SK-N-MC (cell line): ENCODE data around the gene MKRN1.
"Not testable (repeated sequence)": the region's sequence is repeated elsewhere in the genome, so short reads cannot be mapped to it uniquely, and the experiment has no call there.

Experiments
- DNase-seq: peaks from one replicate; pipeline ENCODE4 v3.0.0-alpha.2; 2011; ENCODE audit warnings: low read depth, low spot score
- H3K27ac ChIP-seq: fragments of 200-600 bp; sonication (generic); 2 replicates; pipeline ENCODE4 v1.5.1; 2016; ENCODE audit warnings: mixed run types
- H3K36me3 ChIP-seq: fragments of 200-600 bp; sonication (generic); 2 replicates; pipeline ENCODE4 v1.6.1; 2017; ENCODE audit warnings: antibody characterized with exemption, low read length, mixed read lengths; ENCODE audit not compliant: insufficient read depth
- H3K4me3 ChIP-seq: fragments of 200-600 bp; sonication (generic); 2 replicates; pipeline ENCODE4 v1.5.1; 2016
- H3K9ac ChIP-seq: fragments of 200-600 bp; sonication (generic); 2 replicates; pipeline ENCODE4 v1.8.0; 2017; ENCODE audit warnings: mixed run types, mixed read lengths; ENCODE audit not compliant: insufficient read length
- H3K9me3 ChIP-seq: fragments of 200-600 bp; sonication (generic); 2 replicates; pipeline ENCODE4 v1.6.1; 2017; ENCODE audit warnings: low read depth, mild to moderate bottlenecking, antibody characterized with exemption, low read length, moderate library complexity, mixed read lengths
- EZH2 ChIP-seq: fragments of 200-600 bp; sonication (generic); IDR thresholded peaks from one replicate; pipeline ENCODE4 v1.6.1; 2017; ENCODE audit warnings: antibody characterized with exemption
- FOXP2 ChIP-seq: optimal IDR thresholded peaks from 2 replicates; pipeline ENCODE3; 2011; ENCODE audit warnings: mild to moderate bottlenecking, moderate library complexity; ENCODE audit not compliant: insufficient read depth; ENCODE audit errors: extremely low read length, control extremely low read depth
- POLR2AphosphoS5 ChIP-seq: IDR thresholded peaks from 2 replicates; pipeline ENCODE4 v1.6.1; 2012; ENCODE audit warnings: mild to moderate bottlenecking, low read depth, low read length, borderline replicate concordance

The MKRN1 gene

DNA sequence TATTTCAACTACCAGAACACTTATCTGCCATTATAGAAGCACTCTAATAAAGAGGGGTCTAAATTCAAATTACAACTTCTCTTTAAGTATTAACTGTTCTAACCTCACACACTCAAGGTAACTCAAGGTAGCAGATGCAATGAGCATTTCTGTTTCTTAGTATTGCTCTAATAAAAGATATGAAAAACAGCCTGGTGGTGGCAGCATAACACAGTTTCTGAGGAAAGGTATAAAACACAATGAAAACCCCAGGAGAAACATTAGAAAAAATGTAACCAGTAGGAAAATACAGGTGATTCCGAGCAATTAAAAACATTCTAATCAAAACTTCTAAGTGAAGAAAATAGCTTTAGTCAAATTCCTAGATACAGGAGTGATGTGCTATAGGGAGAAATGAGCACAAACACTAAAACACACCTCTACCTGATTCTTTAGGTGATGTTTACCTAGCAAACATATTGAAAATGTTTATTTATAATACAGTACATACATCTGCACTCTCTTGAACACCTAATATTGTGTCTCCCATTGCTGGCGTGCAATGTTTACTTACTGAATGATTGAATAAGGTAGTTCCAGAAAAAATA lies 3.5 kb downstream of the MKRN1 start:
- no peak for DNase-seq
- TF ChIP-seq FOXP2 (no peak), EZH2 (no peak), POLR2AphosphoS5 (no peak)
- Histone ChIP-seq H3K36me3 (no peaks in the 10 kb centered on the region), H3K9me3 (no peaks in the 10 kb centered on the region), H3K9ac (no peak overlapping the region), H3K27ac (no peak overlapping the region), H3K4me3 (no peak overlapping the region)

DNA sequence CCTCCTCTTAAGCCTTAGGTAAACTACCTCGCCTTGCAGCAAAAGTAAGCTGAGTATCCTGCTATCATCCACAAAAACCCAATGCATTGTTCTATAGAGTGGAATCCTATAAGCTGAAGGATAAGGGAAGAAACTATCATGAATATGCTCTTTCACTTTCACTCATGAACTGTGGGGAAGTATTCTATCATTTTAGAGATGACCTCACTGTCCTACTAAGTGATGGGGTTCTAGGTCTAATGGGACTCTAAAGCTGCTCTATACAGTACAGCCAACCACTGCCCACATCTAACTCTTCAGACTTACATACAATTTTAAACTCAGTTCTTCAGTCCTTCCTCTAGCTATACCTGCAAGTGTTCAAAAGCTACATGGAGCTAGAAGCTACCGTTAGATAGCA lies 16.2 kb downstream of the MKRN1 start:
- H3K9me3 ChIP-seq, result no peaks in the 10 kb centered on the region
- H3K27ac ChIP-seq, result no peak overlapping the region
- H3K9ac ChIP-seq, result no peak overlapping the region
- H3K4me3 ChIP-seq, result no peak overlapping the region
- DNase-seq, result no peak
- H3K36me3 ChIP-seq, result peaks cover 15% of the 10 kb centered on the region; the same call in 1 of the 2 replicates
- TF ChIP-seq FOXP2, result no peak
- no peak for TF ChIP-seq EZH2
- no peak for TF ChIP-seq POLR2AphosphoS5

DNA sequence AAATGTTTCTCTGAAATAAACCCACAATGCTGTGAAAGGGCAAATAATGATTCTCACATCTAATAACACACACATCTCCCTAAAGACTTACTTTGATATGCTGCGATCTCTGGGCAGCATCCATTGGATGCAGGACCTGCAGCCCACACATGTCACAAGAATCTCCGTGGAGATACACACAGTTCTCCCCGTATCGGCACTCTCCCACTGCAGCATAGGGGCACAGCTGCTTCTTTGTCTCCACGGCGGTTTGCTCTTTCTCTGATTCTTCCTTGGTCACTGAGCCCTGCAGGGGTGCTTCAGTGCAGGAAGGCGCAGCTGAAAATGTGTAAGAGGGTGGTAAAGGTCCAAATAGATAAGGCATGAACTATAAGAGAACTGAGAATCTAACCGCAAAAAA lies 20.4 kb downstream of the MKRN1 start:
- Histone ChIP-seq H3K36me3 (peaks cover 35% of the 10 kb centered on the region), H3K4me3 (no peak overlapping the region), H3K9me3 (no peaks in the 10 kb centered on the region), H3K9ac (no peak overlapping the region), H3K27ac (no peak overlapping the region)
- no peak for DNase-seq
- TF ChIP-seq EZH2, result no peak
- no peak for TF ChIP-seq FOXP2
- no peak for TF ChIP-seq POLR2AphosphoS5

DNA sequence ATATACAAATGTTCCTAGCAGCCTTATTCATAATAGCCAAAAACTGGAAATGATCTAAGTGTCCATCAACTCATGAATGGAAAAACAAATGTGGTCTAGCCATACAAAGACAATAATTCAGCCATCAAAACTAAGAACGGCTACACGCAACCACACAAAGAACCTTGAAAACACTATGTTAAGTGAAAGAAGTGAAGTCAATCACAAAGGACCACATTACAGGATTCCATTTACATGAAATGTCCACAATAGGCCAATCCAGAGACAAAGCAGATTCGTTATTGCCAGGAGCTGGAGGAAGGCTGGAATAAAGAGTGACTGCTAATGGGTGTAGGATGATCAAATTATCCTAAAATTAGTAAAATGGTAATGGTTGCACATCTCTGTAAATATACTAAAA lies 21.1 kb downstream of the MKRN1 start:
- no peak for DNase-seq
- H3K27ac ChIP-seq, result no peak overlapping the region
- no peaks in the 10 kb centered on the region for H3K9me3 ChIP-seq
- H3K9ac ChIP-seq, result no peak overlapping the region
- TF ChIP-seq FOXP2, result no peak
- no peak for TF ChIP-seq EZH2
- no peak for TF ChIP-seq POLR2AphosphoS5
- H3K4me3 ChIP-seq, result no peak overlapping the region
- peaks cover 35% of the 10 kb centered on the region for H3K36me3 ChIP-seq

DNA sequence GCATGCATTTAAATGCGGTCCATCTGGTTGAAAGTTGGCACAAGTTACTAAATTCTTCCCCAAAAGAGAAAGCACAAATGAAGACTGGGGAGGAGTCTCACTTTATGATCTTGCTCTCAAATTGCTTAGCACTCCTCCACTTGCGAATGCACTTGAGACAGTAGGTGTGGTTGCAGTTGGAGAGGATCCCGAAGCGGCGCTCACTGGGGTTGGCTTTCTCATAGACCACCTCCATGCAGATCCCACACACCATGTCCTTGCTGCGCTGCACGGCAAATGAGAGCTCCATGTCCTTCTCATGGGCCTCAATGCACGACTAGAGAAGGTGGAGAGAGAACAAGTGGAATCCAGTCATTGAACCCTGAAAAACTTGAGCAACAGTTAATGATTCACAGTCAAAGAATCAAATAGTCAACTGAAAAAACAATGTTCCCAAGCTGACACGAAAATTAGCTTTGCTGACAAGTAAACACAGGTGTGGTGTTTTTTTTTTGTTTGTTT lies 22.7 kb downstream of the MKRN1 start:
- Histone ChIP-seq H3K27ac (no peak overlapping the region), H3K9ac (no peak overlapping the region)

DNA sequence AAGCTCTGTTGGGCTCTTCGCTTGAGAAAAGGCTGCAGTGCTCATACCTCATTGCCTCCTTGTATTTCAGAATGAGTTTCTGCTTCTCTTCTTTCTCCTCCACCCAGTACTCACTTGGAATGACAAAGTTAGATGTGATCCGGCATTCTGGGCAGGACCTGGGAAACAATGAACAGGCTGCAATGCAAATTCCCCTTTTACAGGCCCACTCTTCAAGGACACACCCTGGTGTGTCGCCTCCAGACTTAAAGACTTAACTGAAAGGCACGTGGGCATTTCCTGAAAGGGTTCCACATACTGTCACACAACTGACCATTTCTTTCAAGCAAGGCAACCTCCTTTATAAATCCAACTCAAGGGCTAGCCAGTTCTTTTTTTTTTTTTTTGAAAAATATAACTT lies 23.6 kb downstream of the MKRN1 start:
- peaks cover 35% of the 10 kb centered on the region for H3K36me3 ChIP-seq
- H3K9ac ChIP-seq, result no peak overlapping the region
- TF ChIP-seq EZH2 (no peak), POLR2AphosphoS5 (no peak), FOXP2 (no peak)
- no peaks in the 10 kb centered on the region for H3K9me3 ChIP-seq
- H3K4me3 ChIP-seq, result no peak overlapping the region
- no peak for DNase-seq
- H3K27ac ChIP-seq, result no peak overlapping the region

More for the DNA sequence above, 22.7 kb downstream of the MKRN1 start:
- DNase-seq, result no peak
- no peak for TF ChIP-seq FOXP2
- no peak for TF ChIP-seq EZH2
- TF ChIP-seq POLR2AphosphoS5, result no peak
- H3K4me3 ChIP-seq, result no peak overlapping the region
- peaks cover 35% of the 10 kb centered on the region for H3K36me3 ChIP-seq
- H3K9me3 ChIP-seq, result no peaks in the 10 kb centered on the region

DNA sequence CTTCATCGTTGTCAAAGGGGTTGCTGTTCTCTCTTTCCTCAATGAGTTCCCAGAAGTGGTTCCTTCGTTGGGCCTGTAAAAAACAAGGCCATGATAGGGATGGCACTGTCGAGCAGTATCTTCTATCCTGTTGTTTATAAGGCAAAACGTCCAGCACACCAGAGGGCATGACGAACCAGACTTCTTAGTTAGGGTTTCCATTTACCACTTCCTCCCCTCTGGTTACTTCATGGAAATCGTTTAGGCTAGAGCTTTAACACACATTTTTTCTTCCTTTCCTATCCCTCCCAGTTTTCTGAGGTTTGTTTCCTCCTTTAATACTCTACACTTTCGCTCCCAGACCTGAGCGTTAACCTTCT lies 24.7 kb downstream of the MKRN1 start:
- DNase-seq, result no peak
- Histone ChIP-seq H3K36me3 (peaks cover 35% of the 10 kb centered on the region), H3K9me3 (no peaks in the 10 kb centered on the region), H3K4me3 (no peak overlapping the region), H3K27ac (no peak overlapping the region), H3K9ac (no peak overlapping the region)
- no peak for TF ChIP-seq EZH2
- no peak for TF ChIP-seq FOXP2
- TF ChIP-seq POLR2AphosphoS5, result no peak

DNA sequence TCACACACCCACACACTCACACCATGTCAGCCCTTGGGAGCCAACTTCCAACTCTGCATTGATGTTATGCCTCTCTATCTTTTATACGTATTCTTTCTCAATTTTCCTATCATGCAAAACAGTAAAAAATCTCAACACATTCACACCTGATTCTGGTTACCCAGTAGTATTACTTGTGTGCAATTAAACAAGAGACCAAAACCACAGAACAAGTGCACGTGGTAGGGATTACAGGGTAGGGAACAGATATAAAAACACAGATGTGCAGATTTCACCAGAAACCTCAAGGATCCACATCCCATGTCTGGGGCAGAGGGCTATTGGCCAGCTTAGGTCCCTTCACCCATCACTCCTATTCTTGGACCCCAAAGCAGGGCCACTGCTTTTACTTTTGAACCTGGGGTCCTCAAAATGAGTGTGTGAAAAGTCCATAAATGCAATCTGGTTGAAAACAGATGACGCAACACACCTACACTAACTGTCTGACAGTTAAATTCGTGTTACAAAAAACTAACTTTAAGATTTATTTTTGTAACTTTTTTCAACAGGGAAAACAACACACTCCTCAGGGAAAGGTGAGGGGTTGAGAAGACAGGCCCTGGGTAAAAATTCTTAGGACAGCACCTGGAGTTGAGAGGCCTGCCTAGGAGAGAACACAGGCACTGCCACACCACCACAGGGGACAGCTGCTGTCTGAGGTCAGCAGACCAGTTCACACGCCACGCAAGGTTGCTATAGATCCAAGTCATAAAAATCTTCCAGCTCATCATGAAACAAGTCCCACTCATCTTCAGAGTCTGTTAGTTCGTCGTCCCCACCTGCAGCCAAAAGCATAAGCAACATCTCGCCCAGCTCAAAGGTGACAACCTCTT lies 25.3 kb downstream of the MKRN1 start:
- H3K9me3 ChIP-seq, H3K4me3 ChIP-seq, H3K27ac ChIP-seq, DNase-seq, H3K9ac ChIP-seq: not testable (repeated sequence)
- peaks cover 31% of the 10 kb centered on the region for H3K36me3 ChIP-seq

DNA sequence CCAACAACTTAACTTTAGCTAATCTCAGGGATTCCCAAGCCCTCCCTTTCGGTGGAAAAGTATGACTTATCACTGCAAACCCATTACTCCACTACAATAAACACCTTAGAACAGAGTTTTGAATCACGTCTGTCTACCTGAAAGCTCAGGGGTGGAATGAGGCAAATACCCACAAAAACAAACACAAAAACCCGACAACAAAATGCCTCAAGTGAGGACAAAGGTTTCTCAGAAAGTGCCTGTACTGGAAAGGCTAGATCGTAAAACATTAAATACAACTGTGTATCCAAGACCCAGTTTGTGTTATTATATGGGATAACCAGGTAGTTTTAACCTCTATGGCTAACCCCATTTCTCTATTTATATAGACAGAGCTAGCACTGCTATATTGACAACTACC lies 26.0 kb downstream of the MKRN1 start:
- DNase-seq, result no peak
- H3K9me3 ChIP-seq, result no peaks in the 10 kb centered on the region
- H3K27ac ChIP-seq, result no peak overlapping the region
- H3K9ac ChIP-seq, result no peak overlapping the region
- H3K36me3 ChIP-seq, result peaks cover 27% of the 10 kb centered on the region
- TF ChIP-seq POLR2AphosphoS5 (no peak), FOXP2 (no peak), EZH2 (no peak)
- H3K4me3 ChIP-seq, result no peak overlapping the region
